OCI-LY3 (cell line): ENCODE measurements around the gene ADCY5.

Source experiments
- CTCF ChIP-seq: fragments of 200-600, 300-600 bp; sonication (generic); IDR thresholded peaks from 2 replicates; pipeline ENCODE4 v1.5.1; 2014; ENCODE audit warnings: antibody characterized with exemption, low read length, low read depth
- EZH2phosphoT487 ChIP-seq: fragments of 200-600 bp; shearing (Covaris generic); IDR thresholded peaks from 2 replicates; pipeline ENCODE4 v1.6.1; 2018; ENCODE audit warnings: antibody characterized with exemption, mixed run types, low read depth

DNA sequence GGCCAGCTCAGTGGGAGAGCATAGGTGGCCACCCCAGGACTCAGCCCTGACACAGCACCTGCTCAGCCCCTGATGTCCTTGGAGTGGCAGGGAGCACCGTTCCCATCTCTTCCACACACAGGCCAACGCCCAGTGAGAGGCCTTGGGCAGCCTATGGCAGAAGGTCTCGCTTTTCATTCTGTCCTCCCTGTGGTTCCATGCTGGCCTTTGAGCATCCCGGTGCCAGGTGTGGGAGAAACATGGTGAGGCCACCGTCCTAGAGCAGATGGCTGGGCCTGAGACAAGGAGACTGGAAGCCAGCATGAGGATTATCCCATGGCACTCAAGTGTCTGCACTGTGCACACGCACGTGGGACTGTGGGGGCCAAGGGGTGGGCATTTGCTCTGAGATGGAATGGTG lies 25.1 kb downstream of the ADCY5 start:
- TF ChIP-seq CTCF (no peak), EZH2phosphoT487 (no peak)
